NCI-H146 (cell line): ENCODE data around the gene RRN3.
"Not testable (repeated sequence)": the region's sequence is repeated elsewhere in the genome, so short reads cannot be mapped to it uniquely, and the experiment has no call there.

Experiments used
- DNase-seq: peaks from one replicate; lab custom pipeline; 2025; lab: John Stamatoyannopoulos, UW

RRN3 gene

GRCh38 chr16:15099366-15099909, 5.4 kb upstream of the RRN3 start:
- DNase-seq, result not testable (repeated sequence)

DNA sequence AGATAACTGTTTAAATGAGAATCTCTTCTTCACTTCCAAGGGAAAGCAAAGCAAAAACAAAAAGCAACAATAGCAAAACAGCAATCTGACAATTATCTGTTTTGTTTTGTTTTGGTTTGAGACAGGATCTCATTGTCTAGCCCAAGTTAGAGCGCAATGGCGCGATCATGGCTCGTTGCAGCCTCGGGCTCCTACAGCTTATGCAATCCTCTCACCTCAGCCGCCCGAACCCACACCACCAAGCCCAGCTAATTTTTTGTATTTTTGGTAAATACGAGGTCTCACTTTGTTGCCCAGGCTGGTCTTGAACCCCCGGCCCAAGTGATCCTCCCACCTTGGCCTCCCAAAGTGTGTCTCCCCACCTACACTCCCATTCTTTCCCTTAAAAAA, 2.5 kb upstream of the RRN3 start:
- DNase-seq, result not testable (repeated sequence)

- DNase-seq, result not testable (repeated sequence)
These were observed 509 bp downstream of the RRN3 start for GRCh38 chr16:15093571-15093954.

GRCh38 chr16:15090663-15091269, 3.3 kb downstream of the RRN3 start:
- DNase-seq, result not testable (repeated sequence)

GRCh38 chr16:15082788-15083187, 11.3 kb downstream of the RRN3 start:
- DNase-seq, result not testable (repeated sequence)

GRCh38 chr16:15080883-15081282, 13.2 kb downstream of the RRN3 start:
- not testable (repeated sequence) for DNase-seq

GRCh38 chr16:15076161-15076560, 17.9 kb downstream of the RRN3 start:
- DNase-seq, result not testable (repeated sequence)

DNA sequence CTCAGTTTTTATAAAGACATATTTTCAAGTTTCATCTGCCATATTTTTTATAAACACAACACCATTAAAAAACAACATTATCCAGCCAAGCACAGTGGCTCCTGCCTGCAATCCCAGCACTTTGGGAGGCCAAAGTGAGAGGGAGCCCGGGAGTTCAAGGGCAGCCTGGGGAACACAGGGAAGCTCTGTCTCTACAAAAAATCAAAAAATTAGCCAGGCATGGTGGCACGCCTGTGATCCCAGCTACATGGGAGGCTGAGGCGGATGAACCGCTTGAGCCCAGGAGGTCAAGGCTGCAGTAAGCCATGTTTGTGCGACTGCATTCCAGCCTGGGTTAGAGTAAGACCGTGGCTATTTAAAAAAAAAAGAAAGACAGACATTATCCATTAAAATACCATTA, 21.0 kb downstream of the RRN3 start:
- DNase-seq, result no peak

- DNase-seq, result not testable (repeated sequence)
These were observed 21.9 kb downstream of the RRN3 start for GRCh38 chr16:15071916-15072769.

- not testable (repeated sequence) for DNase-seq
These were observed 23.1 kb downstream of the RRN3 start for GRCh38 chr16:15071013-15071412.

DNA sequence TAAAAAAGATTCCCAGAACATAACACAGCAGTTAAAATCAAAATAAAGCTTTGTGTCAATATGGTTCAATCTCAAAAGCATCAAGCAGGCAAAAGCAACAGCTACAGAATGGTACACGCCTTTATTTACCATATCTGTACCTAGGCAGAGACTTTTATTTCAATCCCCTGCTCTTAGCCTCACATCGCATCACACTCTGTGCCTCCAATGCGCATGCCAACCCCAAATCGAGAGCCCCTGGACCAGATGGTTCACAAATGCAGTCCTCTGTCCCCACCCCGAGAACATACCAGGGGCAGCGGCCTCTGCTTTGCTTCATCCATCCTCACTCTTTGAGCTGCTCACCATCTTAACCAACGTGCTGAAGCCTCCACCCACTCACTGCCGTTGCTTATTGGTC, 27.4 kb downstream of the RRN3 start:
- not testable (repeated sequence) for DNase-seq

GRCh38 chr16:15065961-15066360, 28.1 kb downstream of the RRN3 start:
- not testable (repeated sequence) for DNase-seq

GRCh38 chr16:15062085-15062810, 31.8 kb downstream of the RRN3 start:
- DNase-seq, result not testable (repeated sequence)

GRCh38 chr16:15059324-15059723, 34.7 kb downstream of the RRN3 start:
- no peak for DNase-seq

DNA sequence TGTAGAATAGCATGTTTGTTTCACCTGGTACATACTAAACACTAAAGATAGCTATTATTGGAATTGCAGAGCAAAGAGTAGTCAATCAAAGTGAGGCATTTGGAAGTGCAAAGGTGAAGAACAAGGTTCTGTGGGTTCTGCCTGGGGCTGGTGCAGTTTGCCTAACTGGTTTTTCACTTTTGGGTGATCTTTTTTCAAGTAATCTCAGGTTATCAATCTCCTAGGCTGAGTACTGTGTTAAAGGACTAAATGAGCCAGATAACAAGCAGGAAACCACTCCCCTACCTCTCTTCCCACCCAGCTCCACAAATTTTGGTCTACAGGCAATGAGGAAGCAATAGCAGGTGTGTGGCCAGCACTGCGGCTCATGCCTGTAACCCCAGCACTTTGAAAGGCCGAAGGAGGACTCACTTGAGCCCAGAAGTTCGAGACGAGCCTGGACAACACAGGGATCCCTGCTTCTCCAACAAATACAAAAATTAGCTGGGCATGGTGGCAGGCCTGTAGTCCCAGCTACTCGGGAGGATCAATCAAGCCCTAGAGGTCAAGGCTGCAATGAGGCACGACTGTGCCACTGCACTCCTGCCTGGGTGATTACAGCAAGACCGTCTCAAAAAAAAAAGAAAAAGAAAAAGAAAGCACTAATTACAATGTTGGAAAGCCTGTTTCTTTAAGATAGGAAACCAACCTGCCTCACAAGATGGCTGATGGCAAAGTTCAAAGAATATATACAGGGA, 36.2 kb downstream of the RRN3 start:
- no peak for DNase-seq

DNA sequence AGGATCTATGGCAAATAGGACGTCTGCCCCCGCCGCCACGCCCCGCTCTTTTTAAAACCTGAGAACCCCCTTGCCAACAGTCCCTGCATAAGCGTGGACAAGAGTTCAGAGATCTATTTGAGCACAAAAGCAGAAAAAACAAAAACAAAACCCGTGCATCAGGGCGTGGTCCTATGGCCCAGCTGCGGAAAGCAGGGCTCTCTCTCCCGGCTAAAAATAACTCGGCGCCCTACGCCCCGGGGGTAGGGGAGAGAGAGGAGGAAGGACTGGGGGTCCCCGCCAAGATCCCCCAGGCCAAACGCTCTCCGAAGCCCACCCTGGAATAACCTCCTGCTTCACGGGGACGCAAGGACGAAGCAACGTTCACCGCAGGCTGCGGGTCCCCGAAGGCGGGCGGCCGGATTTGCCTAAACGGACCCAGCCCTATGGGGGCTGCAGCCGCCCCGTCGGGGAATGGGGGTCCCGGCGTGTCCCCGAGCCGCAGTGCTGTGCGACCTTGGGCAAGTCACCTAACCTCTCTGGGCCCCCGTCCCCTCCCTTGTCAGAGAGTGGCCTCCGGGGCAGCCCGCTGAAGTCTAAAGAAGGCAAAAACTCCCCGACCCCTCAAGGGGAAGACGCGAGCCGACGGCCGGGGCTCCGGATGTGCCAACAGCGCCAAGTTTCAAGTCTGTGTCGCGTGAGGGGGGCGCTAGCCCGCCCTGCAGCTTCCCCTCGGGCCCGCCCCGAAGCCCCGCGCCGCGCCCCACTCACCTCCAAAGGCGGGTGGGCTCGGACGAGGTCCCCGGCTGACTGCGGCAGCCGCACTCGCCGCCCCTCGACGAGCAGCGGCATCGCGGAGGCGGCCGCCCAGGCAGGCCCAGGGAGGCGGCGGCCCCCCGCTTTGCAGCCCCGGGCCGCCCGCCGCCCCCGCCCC, 38.7 kb downstream of the RRN3 start:
- no peak for DNase-seq

DNA sequence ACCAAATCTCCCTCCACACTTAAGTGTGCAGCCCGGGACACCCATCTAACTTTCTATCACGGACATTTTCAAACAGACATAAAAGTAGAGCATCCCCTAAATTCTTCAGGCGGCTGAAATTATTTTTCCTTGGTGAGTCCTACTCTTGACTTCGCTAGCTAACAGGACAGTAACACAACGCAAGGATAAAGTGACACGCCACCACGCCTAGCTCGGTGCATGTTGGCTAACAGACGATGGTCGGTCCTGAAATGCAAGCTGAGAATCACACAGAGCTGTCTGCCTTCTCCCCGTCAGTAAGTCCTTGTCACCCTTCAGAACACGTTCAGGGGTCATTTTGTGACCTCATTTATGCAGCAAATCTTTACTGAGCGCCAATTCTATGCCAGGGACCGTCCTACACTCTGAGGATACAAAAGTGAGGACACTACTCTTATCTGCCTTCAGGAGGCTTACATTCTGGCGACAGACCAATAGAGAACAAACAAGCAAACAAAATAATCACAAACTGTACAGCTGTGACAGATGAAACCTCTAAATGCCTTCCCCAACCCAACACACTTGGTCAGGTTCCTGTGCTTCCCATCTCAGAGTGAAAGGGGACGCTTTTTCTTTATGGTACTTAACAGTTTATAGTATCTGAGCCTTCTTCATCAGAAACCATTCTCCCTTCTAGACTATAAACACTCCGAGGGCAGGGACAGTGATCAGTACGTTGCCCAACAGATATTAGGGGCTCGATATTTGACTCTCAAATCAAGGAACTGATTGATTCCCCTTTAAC, 39.5 kb downstream of the RRN3 start:
- no peak for DNase-seq

DNA sequence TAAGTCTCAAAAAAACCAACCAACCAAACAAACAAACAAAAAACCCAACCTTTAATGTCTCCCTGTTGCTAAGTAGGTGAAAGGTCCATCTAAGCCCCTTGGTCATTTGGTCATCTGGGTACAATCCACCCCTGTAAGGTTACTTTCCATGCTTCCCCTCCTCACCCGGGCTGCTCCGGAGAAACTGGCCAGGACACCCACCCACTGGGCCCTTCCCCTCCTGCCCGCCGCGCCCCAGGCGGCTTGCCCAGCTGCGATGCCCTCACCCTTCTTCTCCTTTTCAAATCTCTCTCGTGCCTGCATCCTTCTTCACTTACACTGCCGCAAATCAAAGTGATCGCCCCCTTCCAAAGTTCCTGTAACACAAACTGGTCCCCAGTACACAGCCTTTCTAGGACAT, 40.2 kb downstream of the RRN3 start:
- DNase-seq, result no peak

DNA sequence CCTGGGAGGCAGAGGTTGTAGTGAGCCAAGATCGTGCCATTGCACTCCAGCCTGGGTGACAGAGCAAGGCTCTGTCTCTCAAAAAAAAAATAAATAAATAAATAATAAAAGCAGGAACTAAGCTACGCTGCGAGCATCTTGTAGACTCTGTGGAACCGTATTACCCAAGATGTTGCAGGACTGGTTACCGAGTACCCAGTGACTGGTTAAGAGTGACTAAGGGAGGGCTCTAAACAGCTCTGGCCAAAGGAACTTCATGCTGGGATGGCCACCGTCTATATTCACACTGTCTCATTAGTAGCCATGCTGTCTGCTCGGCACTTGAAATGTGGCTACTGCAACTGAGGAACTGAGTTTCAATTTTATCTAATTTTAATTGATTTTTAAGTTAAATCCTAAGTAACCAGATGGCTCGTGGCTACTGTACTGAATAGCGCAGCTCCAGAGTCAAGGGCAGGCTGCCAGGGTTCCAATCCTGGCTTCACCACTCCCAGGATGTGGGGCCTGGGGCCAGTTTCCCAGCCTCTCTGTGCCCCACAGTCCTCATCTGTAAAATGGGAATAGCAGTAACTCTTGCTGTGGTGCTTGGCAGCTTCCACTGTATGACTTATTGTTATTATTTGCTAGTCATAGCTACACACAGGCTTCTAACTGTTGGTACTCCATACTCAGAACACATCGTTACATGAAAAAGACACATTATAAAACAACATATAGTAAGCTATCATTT, 41.2 kb downstream of the RRN3 start:
- no peak for DNase-seq
